Upper lobe of left lung (tissue), 4 donors: Measurements from ENCODE around the gene BSN.

Experiments
- POLR2A ChIP-seq, 4 donors: fragments of 450-650 bp; IDR thresholded peaks; one replicate each; pipeline ENCODE4 v1.5.1; 2016 to 2017; ENCODE audit warnings: antibody characterized with exemption in 4 of 4, mild to moderate bottlenecking in 2 of 4
- POLR2AphosphoS5 ChIP-seq, 2 donors: sonication (generic); formaldehyde crosslinking; IDR thresholded peaks; one replicate each; pipeline ENCODE4 v1.5.1; 2017; ENCODE audit warnings: antibody characterized with exemption in 2 of 2
- TF ChIP-seq, protein P1 (sequence below), 6 experiments: fragments of 450-650 bp in 4 of 6; fragments of 200-600 bp in 2 of 6; sonication (generic) in 2 of 6; IDR thresholded peaks; one replicate each; pipeline ENCODE4 v1.5.1; 2016 to 2019; ENCODE audit warnings: antibody characterized with exemption in 6 of 6

DNA sequence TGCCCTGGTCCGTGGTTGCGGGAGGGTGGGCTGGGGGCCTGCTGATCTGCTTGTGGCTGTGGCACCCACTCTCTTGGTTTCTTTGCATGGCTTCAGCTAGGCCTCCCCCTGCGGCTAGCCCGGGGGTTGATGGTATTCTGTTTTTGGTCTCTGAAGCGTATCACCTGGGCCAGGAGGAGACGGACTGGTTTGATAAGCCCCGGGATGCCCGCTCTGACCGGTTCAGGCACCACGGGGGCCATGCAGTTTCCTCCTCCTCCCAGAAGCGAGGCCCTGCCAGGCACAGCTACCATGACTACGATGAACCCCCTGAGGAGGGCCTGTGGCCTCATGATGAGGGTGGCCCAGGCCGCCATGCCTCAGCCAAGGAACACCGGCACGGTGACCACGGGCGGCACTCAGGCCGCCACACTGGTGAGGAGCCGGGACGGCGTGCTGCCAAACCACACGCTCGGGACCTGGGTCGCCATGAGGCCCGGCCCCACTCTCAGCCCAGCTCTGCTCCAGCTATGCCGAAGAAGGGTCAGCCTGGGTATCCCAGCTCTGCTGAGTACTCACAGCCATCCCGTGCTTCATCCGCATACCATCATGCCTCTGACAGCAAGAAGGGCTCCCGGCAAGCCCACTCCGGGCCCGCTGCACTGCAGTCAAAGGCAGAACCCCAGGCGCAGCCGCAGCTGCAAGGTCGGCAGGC is 108.6 kb downstream of the BSN start:
- TF ChIP-seq, protein P1, sequence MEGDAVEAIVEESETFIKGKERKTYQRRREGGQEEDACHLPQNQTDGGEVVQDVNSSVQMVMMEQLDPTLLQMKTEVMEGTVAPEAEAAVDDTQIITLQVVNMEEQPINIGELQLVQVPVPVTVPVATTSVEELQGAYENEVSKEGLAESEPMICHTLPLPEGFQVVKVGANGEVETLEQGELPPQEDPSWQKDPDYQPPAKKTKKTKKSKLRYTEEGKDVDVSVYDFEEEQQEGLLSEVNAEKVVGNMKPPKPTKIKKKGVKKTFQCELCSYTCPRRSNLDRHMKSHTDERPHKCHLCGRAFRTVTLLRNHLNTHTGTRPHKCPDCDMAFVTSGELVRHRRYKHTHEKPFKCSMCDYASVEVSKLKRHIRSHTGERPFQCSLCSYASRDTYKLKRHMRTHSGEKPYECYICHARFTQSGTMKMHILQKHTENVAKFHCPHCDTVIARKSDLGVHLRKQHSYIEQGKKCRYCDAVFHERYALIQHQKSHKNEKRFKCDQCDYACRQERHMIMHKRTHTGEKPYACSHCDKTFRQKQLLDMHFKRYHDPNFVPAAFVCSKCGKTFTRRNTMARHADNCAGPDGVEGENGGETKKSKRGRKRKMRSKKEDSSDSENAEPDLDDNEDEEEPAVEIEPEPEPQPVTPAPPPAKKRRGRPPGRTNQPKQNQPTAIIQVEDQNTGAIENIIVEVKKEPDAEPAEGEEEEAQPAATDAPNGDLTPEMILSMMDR (IDR thresholded peaks at IDR 0.05): no peak
- no peak for TF ChIP-seq POLR2A (IDR thresholded peaks at IDR 0.05)
- TF ChIP-seq POLR2AphosphoS5 (IDR thresholded peaks at IDR 0.05): no peak
